NCI-H2029 (cell line): ENCODE measurements around the gene SNX24.
"Not testable (repeated sequence)": the region's sequence is repeated elsewhere in the genome, so short reads cannot be mapped to it uniquely, and the experiment has no call there.

Experiments used
- DNase-seq: peaks from one replicate; lab custom pipeline; 2025; lab: John Stamatoyannopoulos, UW

SNX24 gene

DNA sequence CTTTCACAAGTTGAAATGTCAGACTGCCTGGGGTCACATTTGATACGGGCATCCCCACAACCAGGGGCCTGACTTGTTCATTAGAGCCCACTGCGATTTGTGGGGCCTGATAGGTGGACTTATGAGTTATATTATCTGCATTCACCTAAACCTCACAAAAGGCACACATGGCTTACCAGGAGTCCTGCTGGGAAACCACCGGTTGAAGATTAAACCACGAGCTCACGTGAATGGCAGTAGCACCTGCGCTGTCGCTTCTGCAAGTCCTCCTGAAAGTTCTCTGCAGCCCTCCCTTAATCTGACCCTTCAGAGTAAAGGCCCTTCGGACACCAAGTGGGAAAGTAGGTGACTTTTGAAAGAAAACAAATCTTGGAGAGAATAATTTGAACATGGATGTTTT is 122.2 kb downstream of the SNX24 start:
- no peak for DNase-seq

DNA sequence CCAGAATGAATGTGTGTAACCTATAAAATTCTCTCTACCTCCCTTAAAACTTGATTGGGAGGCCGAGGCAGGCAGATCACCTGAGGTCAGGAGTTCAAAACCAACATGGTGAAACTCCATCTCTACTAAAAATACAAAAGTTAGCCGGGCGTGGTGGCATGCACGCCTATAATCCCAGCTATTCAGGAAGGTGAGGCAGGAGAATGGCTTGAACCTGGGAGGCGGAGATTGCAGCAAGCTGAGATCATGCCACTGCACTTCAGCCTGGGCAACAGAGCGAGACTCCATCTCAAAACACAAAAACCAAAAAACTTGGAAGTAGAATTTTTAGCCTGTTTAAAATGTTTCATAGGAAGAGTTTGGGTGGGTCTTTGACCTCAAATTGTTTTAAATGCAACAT is 122.6 kb downstream of the SNX24 start:
- DNase-seq = not testable (repeated sequence)

DNA sequence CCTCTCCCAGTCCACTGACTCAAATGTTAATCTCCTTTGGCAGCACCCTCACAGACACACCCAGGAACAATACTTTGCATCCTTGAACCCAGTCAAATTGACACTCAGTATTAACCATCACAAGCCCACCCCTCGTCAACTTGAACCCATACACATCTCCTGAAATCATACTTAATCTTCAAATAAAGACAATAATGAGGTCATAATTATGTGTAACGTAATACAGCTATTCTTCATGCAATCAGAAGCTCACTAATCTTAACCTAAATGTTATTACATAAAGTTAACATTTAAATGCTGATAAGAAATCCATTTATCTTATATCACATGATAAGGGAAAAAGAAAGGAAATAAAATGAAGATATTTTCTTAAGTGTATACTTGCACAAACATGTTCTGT is 125.9 kb downstream of the SNX24 start:
- DNase-seq = no peak

DNA sequence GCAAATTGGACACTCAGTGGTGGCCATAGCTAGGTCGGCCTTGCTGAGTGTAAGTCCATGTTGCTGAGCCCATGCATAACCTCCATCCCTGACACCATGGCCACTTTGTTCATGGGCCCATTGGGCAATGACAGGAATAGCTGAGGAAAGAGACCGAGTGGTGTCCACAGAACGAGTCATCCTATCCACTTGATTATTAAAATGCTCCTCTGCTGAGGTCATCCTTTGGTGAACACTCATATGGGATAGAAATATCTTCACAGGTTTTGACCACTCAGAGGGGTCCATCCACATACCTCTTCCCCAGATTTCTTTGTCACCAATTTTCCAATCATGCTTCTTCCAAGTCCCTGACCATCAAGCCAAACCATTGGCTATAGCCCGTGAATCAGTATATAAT is 127.5 kb downstream of the SNX24 start:
- no peak for DNase-seq

DNA sequence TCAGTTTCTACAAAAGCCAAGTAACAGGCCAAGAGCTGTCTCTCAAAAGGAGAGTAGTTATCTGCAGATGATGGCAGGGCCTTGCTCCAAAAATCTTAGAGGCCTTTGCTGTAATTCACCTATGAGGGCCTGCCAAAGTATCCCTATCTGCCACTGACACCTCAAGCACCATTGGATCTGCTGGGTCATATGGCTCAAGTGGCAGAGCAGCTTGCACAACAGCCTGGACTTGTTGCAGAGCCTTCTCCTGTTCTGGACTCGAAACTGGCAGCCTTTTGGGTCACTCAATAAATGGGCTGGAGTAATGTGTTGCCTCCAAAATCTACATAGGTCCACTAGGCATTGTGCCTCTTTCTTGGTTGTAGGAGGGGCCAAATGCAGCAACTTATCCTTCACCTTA is 128.3 kb downstream of the SNX24 start:
- DNase-seq = not testable (repeated sequence)

DNA sequence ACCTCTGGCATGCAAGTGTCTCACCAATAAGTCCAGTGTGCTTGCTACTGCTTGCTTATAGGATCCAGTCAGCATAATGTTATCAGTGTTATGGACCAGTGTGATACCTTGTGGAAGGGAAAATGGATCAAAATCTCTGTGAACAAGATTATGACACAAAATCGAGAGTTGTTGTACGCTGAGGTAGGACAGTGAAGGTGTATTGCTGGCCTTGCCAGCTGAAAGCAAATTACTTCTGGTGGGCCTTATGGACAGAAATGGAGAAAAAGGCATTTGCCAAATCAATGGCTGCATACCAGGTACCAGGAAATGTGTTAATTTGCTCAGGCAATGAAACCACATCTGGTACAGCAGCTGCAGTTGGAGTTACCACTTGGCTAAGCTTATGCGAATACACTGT is 128.8 kb downstream of the SNX24 start:
- not testable (repeated sequence) for DNase-seq

DNA sequence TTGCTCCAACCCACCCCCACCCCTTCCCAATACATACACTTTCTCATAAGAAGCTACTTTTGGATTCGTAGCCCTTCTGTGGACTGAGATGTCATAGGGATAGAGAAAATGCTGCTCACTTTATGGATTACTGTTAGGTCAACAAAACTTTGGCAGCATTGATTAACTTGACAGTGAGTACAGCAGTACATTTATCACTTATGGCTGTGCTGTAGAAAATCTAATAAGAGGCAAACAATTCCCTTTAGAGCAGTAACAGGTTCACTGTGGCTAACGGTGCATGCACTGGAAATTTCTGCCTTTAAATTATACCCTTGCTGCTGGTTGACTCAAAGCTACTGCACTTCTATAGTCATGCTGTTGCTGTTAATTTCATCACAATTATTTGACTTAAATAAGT is 131.9 kb downstream of the SNX24 start:
- no peak for DNase-seq

DNA sequence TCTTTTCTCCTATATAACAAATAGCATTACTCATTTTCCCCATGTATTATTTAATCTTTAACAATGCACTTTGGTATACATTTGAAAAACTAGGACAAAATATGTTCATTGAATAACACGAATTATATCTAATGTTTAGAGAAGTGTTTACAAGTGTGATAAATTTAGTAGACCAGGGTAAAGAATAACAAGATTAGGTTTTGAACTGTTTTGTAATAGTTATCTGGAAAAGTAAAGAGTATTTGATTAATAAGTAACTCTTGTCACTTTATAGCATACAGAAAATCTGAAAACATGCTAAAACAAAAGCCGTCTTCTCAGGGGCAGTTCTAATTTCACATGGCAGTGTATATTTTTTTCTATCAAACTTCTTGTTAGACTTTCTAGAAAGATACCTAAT is 132.7 kb downstream of the SNX24 start:
- no peak for DNase-seq

DNA sequence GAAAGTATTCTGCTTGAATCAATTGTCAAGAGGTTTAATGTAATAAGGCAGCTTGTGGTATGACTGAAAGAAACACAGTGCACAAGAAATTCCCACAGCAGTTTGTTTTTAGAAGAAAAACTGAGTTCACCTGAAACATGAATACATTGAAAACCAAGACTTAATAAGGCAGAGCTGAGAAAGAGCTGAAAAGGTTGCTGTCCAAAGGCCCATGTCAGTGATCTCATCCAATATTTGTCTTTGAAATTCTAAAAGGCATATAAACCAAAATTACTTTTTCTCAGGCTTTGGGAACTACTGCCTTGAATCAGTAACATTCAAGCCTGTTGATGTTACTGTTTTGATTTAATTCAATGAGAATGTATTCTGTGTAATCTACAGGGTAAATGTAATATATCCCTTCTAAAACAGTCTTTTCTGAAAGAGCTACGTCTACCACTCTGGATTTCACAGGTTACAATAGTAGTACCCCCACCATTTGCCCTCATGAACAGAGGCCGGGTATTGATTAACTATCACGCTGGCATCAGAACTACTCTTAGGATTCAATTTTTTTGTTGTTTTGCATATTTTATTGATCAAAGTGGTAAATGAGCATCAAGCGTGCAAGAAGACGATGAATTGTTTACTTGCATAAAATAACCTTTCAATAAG is 133.4 kb downstream of the SNX24 start:
- DNase-seq = no peak

DNA sequence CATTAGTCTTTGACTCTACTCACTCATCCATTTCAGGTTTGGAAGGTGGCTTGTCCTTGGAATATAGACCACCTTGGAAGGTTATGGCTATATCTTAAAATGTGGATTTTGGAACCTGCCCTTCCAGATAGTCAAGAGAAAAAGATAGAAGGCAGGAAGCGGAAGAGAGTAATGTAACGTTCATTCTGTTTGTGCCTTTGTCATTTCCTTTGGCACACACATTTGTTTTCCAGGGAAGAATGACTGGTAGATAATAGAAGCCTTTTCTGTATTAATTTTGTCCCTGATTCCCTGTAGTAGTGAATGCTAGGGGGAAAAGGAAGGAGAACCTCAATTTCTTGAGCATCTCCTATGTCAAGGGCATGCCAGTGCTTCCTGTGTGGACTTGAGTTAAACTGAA is 136.4 kb downstream of the SNX24 start:
- no peak for DNase-seq

DNA sequence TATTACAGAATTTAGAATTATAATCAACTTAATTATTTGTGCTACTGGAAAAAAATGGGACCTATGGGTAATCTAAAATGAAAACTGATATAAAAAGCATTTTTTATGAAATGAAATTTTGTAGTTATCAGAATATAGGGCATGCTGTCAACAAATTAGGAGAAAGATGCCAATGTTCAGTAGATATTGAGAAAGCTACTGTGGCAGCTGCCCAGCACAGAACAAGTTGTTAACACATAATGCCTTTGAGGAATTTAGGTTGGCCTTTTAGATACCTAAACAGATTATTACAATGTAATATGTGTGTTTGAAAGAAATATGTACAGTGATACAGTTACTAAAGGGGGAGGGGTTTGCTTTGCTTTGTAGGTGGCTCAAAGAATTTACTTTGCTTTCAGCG is 137.0 kb downstream of the SNX24 start:
- DNase-seq = no peak

DNA sequence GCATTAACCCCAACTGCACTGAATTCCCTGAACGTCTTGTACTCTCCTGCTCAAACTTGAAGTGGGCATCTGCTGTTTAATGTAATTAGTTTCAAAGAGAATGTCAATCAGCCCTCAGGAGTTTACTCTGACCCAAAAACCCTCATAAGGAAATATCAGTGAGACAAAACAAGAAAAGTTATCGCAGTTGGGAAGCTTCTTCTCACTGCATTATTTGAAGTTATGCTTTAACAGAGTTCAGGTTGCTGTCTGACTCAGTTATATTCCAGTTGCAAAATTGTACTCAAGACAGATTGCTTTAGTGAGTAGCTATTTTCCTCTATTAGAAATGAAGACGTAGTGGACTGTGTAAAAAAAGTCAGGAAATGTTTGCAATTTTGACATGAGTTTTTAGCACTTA is 139.0 kb downstream of the SNX24 start:
- no peak for DNase-seq

DNA sequence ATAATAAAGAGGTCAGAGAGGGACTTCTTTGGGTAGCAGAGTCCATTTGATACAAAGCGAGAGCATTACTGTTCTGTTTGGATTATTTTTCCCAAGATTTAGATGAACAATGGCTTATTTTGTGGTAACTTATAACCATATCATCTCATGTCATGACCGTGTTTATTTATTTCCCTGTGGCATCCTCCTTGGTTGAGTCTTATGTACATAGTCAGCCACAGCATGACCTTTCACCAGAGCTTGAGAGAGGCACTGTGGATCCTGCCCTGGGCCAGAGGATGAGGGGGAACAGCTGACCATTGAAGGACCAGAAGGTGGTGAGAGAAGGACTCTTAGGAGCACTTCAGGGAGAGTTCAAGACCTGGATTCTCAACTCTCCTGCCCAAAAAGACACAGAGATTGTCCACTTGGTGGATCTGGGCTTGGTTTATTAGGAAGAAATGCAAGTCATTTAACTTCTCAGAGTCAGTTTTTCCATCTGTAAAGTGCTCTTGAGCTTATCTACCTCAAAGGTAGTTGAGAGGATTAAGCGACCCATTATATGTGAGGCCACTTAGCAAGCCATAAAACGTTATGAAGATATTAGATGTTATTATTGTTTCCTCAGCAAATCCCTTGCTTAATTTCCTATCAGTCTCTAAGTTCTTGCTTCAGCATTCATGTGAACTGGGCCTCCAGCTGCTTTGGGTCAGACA is 139.7 kb downstream of the SNX24 start:
- no peak for DNase-seq

DNA sequence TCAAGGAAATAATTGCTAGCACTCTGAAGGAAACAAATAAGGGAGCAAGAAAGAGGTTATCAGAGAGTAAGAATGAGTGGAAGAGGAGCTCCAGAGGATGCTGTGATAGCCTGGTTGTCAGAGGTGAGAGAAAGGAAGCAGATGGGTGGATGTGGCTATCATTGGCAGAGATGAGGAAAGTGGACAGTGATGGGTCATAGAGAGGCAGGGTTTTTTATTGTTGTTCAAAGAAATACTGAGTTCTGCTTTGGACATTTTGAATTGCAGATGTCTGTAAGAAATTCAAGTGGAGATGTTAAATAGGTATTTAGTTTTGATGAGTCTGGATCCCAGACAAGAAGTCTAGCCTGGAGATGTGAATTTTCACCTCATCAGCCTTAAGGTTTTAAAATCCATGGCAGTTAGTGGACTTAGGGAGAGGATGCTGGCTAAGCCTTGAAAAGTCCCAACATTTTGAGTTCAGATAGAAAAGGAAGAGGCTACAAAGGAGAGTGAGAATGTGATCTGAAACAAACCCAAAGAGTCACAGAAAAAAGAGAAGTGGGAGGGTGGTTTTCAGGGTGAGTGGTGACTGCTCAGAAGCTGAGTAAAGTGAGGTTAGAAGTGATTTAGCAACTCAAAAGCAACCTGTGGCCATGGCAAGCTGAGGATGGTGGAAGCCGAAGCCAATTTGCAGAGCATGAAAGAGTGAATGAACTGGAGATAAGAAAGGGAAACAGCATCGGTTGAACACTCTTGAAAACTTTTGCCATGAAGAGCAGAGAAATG is 140.7 kb downstream of the SNX24 start:
- no peak for DNase-seq

DNA sequence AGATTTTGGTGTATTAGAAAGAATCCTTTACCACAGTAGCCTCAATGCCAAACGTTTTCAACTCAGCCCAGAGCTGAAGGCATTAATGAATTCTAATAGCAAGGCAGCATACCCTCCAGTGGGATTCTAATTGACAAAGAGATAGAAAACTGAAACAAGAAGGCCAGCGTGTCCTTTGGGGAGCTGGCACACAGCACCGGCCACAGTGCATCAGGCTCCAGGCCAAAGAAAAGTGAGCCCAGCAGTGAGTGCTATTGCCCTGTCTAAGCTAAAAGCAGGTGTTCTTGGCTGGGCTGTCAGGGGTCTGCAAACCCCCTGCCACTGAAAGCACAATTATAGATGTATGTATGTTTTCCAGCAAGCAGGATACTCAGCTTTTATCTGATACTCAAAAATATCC is 150.7 kb downstream of the SNX24 start:
- no peak for DNase-seq

DNA sequence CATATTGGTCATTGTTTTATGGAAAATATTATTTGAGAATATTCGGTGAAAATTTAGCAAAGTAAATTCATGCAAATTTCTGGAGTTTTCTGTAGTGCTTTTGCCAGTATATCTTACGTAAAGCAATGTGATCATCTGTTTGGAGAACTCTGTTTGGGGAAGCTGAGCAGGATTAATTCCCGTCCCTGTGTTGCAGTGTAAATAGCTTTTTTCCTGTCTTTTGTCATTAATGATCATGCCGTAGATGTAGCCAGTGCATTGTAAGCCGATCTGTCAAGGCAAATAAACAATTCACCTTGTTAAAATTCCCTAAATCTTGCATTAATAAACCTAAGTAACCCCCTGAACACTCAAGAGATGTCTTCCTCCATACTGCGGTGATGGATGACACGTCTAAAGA is 151.9 kb downstream of the SNX24 start:
- DNase-seq = peak; percentile 53

DNA sequence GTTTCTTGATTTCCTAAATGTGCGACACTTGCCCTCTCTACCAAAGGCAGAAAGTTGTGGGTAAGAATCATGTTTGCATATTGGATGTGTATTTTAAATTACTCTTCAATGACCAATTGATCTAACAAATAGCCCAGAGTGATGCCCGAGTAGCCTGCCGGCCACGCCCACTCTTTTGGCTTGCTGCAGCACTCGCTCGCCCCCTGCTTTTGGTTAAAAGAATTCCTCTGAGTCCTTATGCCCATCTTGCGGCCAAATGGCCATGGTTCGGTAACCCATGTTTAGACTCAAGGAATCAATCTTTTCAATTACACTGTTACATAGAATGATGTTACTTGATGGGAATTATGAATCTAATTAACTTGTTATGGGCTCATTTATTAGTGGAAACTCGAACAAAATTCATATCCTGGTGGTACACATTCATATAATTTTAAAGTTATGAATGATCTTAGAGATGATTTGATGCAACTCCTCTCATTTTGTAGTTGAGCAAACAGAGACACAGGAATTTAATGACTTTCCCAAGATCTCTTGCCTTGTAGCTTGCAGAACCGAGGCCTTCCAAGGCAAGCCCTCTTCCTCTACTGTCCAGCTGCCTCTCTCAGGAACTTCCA is 154.6 kb downstream of the SNX24 start:
- DNase-seq = no peak

DNA sequence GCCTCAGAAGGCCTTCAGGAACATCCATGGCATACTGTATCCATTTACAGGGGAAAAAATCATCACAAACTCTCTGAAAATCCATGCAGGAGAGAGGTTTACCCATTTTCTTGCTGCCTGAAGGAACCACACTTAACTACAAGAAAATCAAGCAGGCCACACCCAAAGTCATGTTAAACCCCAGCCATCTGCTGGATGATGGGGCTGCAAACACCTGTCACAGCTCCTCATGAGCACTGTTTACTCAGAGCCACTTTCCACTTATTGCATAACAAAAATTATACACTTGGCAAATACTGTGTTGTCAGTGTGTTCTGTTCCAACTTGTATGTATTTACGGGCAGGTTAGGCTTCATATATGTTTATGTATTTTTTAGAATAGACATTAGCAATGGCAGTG is 155.3 kb downstream of the SNX24 start:
- peak; percentile 64 for DNase-seq

DNA sequence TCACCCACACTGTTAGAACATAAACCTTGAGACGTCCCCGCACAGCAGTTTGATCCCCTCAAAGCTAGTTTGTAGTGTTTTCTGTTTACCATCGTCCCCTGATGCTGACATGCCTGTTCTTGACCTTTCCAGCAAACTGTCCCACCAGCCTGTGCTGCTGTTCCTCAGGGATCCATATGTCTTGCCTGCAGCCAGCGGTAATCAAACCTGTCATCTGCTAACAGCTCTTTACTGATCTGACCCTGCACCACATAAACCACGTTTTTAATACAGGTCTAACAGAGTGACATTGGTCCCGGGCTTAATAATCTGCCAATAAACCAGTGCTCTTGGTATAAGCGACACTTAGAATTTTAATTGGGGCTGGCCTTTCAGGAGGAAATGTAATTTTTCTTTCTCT is 156.4 kb downstream of the SNX24 start:
- no peak for DNase-seq

DNA sequence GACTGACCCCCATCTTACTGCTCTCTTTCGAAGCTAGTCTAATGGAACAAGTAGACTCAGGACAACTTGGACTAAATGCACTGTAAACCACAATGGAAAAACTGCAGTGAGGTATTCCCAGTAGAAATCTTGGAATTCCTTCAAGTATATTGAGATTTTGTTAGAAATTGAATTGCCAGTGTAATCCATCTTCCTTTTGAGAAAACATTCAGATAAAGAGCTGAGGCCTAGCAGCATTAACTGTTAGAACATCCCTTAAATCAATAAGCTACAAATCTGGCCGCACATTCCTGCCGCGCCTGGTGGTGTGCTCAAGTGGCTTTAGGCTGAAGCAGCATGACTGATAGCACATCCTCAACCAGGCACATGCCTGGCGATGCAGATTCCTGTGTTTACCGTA is 161.8 kb downstream of the SNX24 start:
- DNase-seq = no peak

DNA sequence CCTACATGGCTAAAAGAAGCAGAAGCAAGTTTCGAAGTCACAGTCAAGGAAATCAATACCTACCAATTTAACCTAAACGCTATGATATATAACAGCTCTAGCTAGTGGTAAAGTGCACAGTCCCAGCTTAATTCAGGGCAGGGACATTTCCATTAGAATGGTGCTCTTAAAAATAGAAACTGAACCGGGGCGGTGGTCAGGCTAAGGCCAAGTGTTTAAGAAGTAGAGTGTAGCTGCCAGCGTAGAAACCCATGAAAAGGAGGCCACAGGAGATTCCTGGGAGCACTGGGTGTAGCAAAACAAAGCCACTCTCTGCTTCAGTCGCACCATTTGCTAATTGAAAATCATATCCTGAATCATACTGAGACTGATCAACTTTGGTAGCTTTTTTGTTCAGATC is 162.3 kb downstream of the SNX24 start:
- DNase-seq = no peak

DNA sequence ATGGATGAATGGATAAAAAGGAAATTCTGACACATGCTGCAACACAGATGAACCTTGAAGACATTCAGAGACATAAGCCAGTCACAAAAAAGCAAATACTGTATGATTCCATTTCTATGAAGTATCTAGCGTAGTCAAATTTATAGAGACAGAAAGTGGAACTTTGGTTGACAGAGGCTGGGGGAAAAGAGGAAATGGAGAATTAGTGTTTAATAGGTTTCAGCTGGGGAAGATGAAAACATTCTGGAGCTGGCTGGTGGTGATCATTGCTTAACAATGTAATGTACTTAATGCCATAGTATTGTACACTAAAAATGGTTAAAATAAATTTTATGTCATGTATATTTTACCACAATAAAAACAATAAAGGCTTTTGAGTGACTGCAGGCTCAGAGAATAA is 166.9 kb downstream of the SNX24 start:
- no peak for DNase-seq

DNA sequence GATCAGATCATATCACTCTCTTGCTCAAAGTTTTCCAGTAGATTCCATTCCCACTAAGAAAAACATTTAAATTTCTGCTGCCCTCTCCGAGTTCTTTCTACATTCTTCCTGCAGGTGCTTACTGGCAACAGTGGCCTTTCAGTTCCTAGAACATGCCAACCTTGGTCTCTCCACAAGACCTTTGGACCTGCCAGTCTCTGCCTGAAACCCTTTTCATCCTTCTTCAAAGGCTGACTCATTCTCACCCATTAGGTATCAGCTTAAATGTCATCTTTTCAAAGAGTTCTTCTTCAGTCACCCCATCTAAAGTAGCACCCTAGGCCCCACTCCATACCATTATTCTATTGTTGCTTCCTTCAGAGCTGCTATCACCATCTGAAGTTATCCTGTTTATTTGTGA is 169.3 kb downstream of the SNX24 start:
- DNase-seq = no peak
